Measurements from ENCODE around the gene NKAIN2.
A peak's percentile ranks its signal among the peaks of the same experiment; 100 is the strongest.

NKAIN2 gene

GRCh38 chr6:124859366-124859765 lies 1055.7 kb downstream of the NKAIN2 start:
- no peak overlapping the region for H3K27ac ChIP-seq
- TF ChIP-seq CTCF (IDR thresholded peaks at IDR 0.05) = no peak
- TF ChIP-seq ZFX (IDR thresholded peaks at IDR 0.05; ENCODE audit: borderline replicate concordance) = no peak

DNA sequence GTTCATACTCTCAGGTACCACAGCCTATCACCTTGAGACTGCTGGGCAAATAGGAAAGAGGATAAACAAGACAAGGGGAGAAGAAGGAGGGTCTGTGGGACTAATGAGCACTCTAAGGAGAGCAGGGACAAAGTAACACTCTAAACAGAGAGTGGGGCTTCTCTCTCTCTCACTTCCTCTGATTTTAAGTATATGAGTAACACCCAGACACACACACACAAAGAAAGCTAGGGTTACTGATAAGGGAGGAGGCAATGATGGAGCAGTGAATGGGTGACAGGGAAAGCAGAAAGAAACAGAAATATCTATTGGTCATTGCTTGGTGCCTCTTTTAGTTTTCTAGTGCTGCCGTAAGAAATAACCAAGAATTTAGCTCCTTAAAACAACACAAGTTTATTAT lies 1062.4 kb downstream of the NKAIN2 start:
- no peak overlapping the region for H3K27ac ChIP-seq
- TF ChIP-seq ZFX (IDR thresholded peaks at IDR 0.05; ENCODE audit: borderline replicate concordance) = no peak
- no peak for TF ChIP-seq CTCF (IDR thresholded peaks at IDR 0.05)

- TF ChIP-seq ZFX (IDR thresholded peaks at IDR 0.05; ENCODE audit: borderline replicate concordance) = no peak
- no peak overlapping the region for H3K27ac ChIP-seq
Observed at GRCh38 chr6:124867121-124867520, 1063.5 kb downstream of the NKAIN2 start.

- TF ChIP-seq CTCF (IDR thresholded peaks at IDR 0.05) (no peak), ZFX (IDR thresholded peaks at IDR 0.05; ENCODE audit: borderline replicate concordance) (no peak)
- no peak overlapping the region for H3K27ac ChIP-seq
Observed at GRCh38 chr6:124868481-124868880, 1064.8 kb downstream of the NKAIN2 start.

DNA sequence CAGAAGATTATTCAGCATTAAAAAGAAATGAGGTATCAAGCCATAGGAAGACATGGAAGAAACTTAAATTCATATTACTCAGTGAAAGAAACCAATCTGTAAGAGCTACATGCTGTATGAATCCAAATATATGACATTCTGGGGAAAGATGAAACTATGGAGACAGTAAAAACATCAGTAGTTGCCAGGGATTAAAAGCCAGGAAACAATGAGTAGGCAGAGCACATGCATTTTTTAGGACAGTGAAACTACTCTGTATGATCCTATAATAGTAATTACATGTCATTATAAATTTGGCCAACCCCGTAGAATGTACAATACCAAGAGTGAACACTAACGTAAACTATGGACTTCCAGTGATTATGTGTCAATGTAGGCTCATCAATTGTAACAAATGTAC lies 1065.8 kb downstream of the NKAIN2 start:
- TF ChIP-seq ZFX (IDR thresholded peaks at IDR 0.05; ENCODE audit: borderline replicate concordance) (no peak), CTCF (IDR thresholded peaks at IDR 0.05) (no peak)
- H3K27ac ChIP-seq = no peak overlapping the region

DNA sequence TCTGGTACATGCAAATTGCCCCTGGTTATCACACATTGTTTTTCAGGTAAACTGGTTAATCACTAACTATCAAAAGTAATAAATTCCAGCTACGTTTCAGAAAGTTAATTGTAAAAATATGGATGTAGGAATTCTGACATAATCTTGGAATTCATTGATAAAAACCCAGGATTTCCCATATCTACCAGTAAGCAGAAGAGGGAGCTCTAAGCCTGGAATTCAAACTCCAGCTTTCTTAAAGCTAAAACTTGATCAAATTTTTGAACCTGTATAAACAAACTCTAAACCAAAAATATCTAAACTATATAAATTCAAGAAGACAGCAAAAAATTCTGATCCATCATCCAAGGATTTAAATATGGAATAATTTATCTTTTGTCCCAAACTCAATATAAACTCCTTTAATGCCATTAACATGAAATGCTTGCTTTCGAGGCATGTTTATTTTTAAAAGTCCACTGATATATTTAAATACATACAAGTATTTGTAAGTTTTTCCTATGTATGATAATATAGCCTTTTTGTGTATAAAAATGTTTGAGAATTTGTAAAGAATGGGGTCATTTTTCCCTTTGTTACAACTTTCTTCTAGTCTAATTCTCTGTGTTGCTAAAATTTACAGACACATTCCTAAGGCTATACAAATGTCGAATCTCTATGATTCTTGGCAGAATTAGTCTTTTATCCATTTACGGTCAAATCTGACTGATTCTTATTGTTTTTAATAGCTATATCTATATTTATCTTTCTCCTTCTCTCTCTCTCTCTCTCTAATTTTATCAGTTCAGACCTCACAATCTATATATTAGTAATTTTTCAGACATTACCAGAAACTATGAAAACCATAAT lies 1067.2 kb downstream of the NKAIN2 start:
- TF ChIP-seq ZFX (IDR thresholded peaks at IDR 0.05; ENCODE audit: borderline replicate concordance) (no peak), CTCF (IDR thresholded peaks at IDR 0.05) (peak; percentile 75)
- no peak overlapping the region for H3K27ac ChIP-seq

- H3K27ac ChIP-seq = no peak overlapping the region
- TF ChIP-seq CTCF (IDR thresholded peaks at IDR 0.05) (no peak), ZFX (IDR thresholded peaks at IDR 0.05; ENCODE audit: borderline replicate concordance) (no peak)
Observed at GRCh38 chr6:124872361-124873065, 1068.8 kb downstream of the NKAIN2 start.

All from 22Rv1 (cell line).